H1 (cell line): ENCODE data around the gene FREM1. TPM values are rescaled to one million over a fixed set of nuclear protein-coding genes. Genes with fewer than 3 reads are reported as not detected.

Experiments
- CTCF ChIA-PET: fragments of 300-600 bp; sonication (Branson Sonifier 250); formaldehyde crosslinking; loops from one replicate; lab custom pipeline; 2021; ENCODE audit not compliant: partially characterized antibody; lab: Charles Lee
- POLR2A ChIA-PET: fragments of 300-600 bp; sonication (Branson Sonifier 250); formaldehyde crosslinking; loops from one replicate; lab custom pipeline; 2021; ENCODE audit warnings: inconsistent platforms; ENCODE audit not compliant: partially characterized antibody; lab: Charles Lee
- DNase-seq, 2 experiments: peaks; one replicate each; pipeline versions ENCODE4 v3.0.0 to v3.0.0-alpha.2; 2010 to 2022; ENCODE audit warnings: low spot score in 2 of 2, low read depth in 1 of 2, mixed read lengths in 1 of 2
- FAIRE-seq: peaks from 2 replicates; lab custom pipeline; 2011; peaks lifted over from hg19 to GRCh38; lab: Jason Lieb, UNC
- H2AFZ ChIP-seq: 2 replicates; pipeline ENCODE4 v1.8.1; 2012; ENCODE audit warnings: low read length, inconsistent platforms
- H2AK5ac ChIP-seq: 2 replicates; pipeline ENCODE4 v1.6.1; 2013; ENCODE audit warnings: low read depth, low read length
- H2BK120ac ChIP-seq: replicated peaks from 2 replicates; pipeline ENCODE3; 2013; ENCODE audit warnings: low read depth, low read length, inconsistent platforms
- H2BK12ac ChIP-seq: 2 replicates; pipeline ENCODE4 v1.6.1; 2013; ENCODE audit warnings: low read depth, low read length
- H2BK15ac ChIP-seq: 2 replicates; pipeline ENCODE4 v1.6.1; 2013; ENCODE audit warnings: low read length
- H2BK20ac ChIP-seq: 2 replicates; pipeline ENCODE4 v1.6.1; 2013; ENCODE audit warnings: low read length
- H2BK5ac ChIP-seq: 2 replicates; pipeline ENCODE4 v1.6.1; 2013; ENCODE audit warnings: low read depth, low read length
- H3K14ac ChIP-seq: 2 replicates; pipeline ENCODE4 v1.6.1; 2013; ENCODE audit warnings: inconsistent platforms; ENCODE audit not compliant: insufficient read length
- H3K18ac ChIP-seq: 2 replicates; pipeline ENCODE4 v1.6.1; 2013; ENCODE audit warnings: low read length; ENCODE audit errors: extremely low read depth
- H3K23ac ChIP-seq: 2 replicates; pipeline ENCODE4 v1.6.1; 2013; ENCODE audit warnings: inconsistent platforms; ENCODE audit not compliant: insufficient read length
- H3K23me2 ChIP-seq: 2 replicates; pipeline ENCODE4 v1.6.1; 2013; ENCODE audit warnings: low read depth, low read length
- H3K27ac ChIP-seq: 2 replicates; pipeline ENCODE4 v1.6.1; 2011; ENCODE audit warnings: low read depth, low read length, inconsistent platforms
- H3K27me3 ChIP-seq, 4 experiments: replicated peaks in 1 of 4; 1 replicate in 1 of 4; 2 replicates in 3 of 4; pipeline versions ENCODE4 v1.6.1 to v1.8.1; 2011 to 2013; ENCODE audit warnings: low read length in 3 of 4, mild to moderate bottlenecking in 3 of 4, inconsistent platforms in 2 of 4, mixed read lengths in 2 of 4, moderate library complexity in 1 of 4; ENCODE audit not compliant: control insufficient read depth in 3 of 4, insufficient read depth in 3 of 4; ENCODE audit errors: extremely low read depth in 1 of 4
- H3K36me3 ChIP-seq, 4 experiments: 2 replicates each; pipeline versions ENCODE4 v1.6.1 to v1.8.1; 2011 to 2013; ENCODE audit warnings: mild to moderate bottlenecking in 4 of 4, low read length in 3 of 4, moderate library complexity in 2 of 4, control low read depth in 1 of 4, inconsistent platforms in 1 of 4; ENCODE audit not compliant: insufficient read depth in 4 of 4, control insufficient read depth in 2 of 4
- H3K4ac ChIP-seq: replicated peaks from 2 replicates; pipeline ENCODE3; 2013; ENCODE audit warnings: low read length, low read depth, mixed read lengths, inconsistent platforms; ENCODE audit not compliant: insufficient read length
- H3K4me1 ChIP-seq, 4 experiments: replicated peaks in 1 of 4; 1 replicate in 1 of 4; 2 replicates in 3 of 4; pipeline versions ENCODE4 v1.6.1 to v1.8.1; 2011 to 2013; ENCODE audit warnings: low read length in 3 of 4, inconsistent platforms in 2 of 4, mixed read lengths in 1 of 4; ENCODE audit not compliant: insufficient read depth in 4 of 4, control insufficient read depth in 3 of 4
- H3K4me2 ChIP-seq, 2 experiments: 2 replicates each; pipeline versions ENCODE4 v1.6.1 to v1.8.1; 2011 to 2013; ENCODE audit warnings: low read depth in 2 of 2, low read length in 2 of 2, control low read depth in 1 of 2, inconsistent platforms in 1 of 2, mild to moderate bottlenecking in 1 of 2; ENCODE audit not compliant: insufficient read depth in 1 of 2
- H3K4me3 ChIP-seq, 4 experiments: fragments of 200-600, 300-600 bp in 1 of 4; sonication (generic), shearing (Covaris generic), sonication (Bioruptor Twin) in 1 of 4; 2 replicates each; pipeline versions ENCODE4 v1.5.1 to v1.8.1; 2011 to 2016; ENCODE audit warnings: low read length in 4 of 4, low read depth in 3 of 4, control low read depth in 2 of 4, inconsistent platforms in 2 of 4, mild to moderate bottlenecking in 2 of 4, mixed read lengths in 1 of 4, moderate library complexity in 1 of 4; ENCODE audit not compliant: insufficient read depth in 2 of 4; ENCODE audit errors: extremely low read depth in 1 of 4
- H3K56ac ChIP-seq: replicated peaks from 2 replicates; pipeline ENCODE3; 2013; ENCODE audit warnings: low read depth, mild to moderate bottlenecking, mixed read lengths, low read length, inconsistent platforms; ENCODE audit not compliant: insufficient read length
- H3K79me1 ChIP-seq: 2 replicates; pipeline ENCODE4 v1.6.1; 2013; ENCODE audit warnings: low read depth, low read length, control low read depth
- H3K79me2 ChIP-seq, 2 experiments: 2 replicates each; pipeline versions ENCODE4 v1.6.1 to v1.8.1; 2012 to 2013; ENCODE audit warnings: low read length in 2 of 2, mild to moderate bottlenecking in 2 of 2, inconsistent platforms in 1 of 2; ENCODE audit not compliant: insufficient read depth in 2 of 2, control insufficient read depth in 1 of 2
- H3K9ac ChIP-seq, 4 experiments: replicated peaks in 1 of 4; 1 replicate in 1 of 4; 2 replicates in 3 of 4; pipeline versions ENCODE4 v1.6.1 to v1.8.1; 2011 to 2013; ENCODE audit warnings: low read depth in 3 of 4, low read length in 3 of 4, control low read depth in 2 of 4, mild to moderate bottlenecking in 2 of 4, moderate library complexity in 2 of 4, inconsistent platforms in 1 of 4; ENCODE audit errors: extremely low read depth in 1 of 4
- H3K9me3 ChIP-seq, 2 experiments: 2 replicates each; pipeline versions ENCODE4 v1.6.1 to v1.8.1; 2012 to 2013; ENCODE audit warnings: mild to moderate bottlenecking in 2 of 2, moderate library complexity in 2 of 2, control low read depth in 1 of 2, inconsistent platforms in 1 of 2, low read depth in 1 of 2, low read length in 1 of 2, mixed read lengths in 1 of 2; ENCODE audit not compliant: insufficient read depth in 2 of 2
- H4K20me1 ChIP-seq, 2 experiments: replicated peaks in 1 of 2; 2 replicates each; pipeline versions ENCODE3 to v1.8.1; 2011 to 2013; ENCODE audit warnings: inconsistent platforms in 2 of 2, low read length in 2 of 2, mild to moderate bottlenecking in 1 of 2; ENCODE audit not compliant: insufficient read depth in 2 of 2, control insufficient read depth in 1 of 2
- H4K5ac ChIP-seq: 2 replicates; pipeline ENCODE4 v1.6.1; 2013; ENCODE audit warnings: low read length, low read depth, mixed read lengths, inconsistent platforms; ENCODE audit not compliant: insufficient read length
- H4K8ac ChIP-seq: 2 replicates; pipeline ENCODE4 v1.8.0; 2013; ENCODE audit warnings: mild to moderate bottlenecking, moderate library complexity, low read length, inconsistent platforms; ENCODE audit not compliant: insufficient read depth; ENCODE audit errors: extremely low read depth
- H4K91ac ChIP-seq: replicated peaks from 2 replicates; pipeline ENCODE3; 2013; ENCODE audit warnings: low read length, mixed read lengths, inconsistent platforms; ENCODE audit not compliant: insufficient read length
- ASH2L ChIP-seq: fragments of 200-600, 300-600 bp; sonication (generic); IDR thresholded peaks from one replicate; pipeline ENCODE4 v1.7.1; 2017; ENCODE audit warnings: low read length
- BRCA1 ChIP-seq: IDR thresholded peaks from 2 replicates; pipeline ENCODE4 v1.6.1; 2012; ENCODE audit warnings: low read depth, low read length, improper control_type of control experiment
- FOSL1 ChIP-seq: IDR thresholded peaks from 2 replicates; pipeline ENCODE4 v1.6.1; 2011; ENCODE audit warnings: mild to moderate bottlenecking, low read depth, low read length, moderate library complexity; ENCODE audit not compliant: insufficient read depth
- GABPA ChIP-seq: IDR thresholded peaks from 2 replicates; pipeline ENCODE4 v1.6.1; 2011; ENCODE audit warnings: mild to moderate bottlenecking, low read length, moderate library complexity, borderline replicate concordance; ENCODE audit not compliant: insufficient read depth
- KDM4A ChIP-seq: IDR thresholded peaks from one replicate; pipeline ENCODE4 v1.7.1; 2012; ENCODE audit warnings: low read depth, mild to moderate bottlenecking, moderate library complexity, low read length, inconsistent platforms; ENCODE audit not compliant: severe bottlenecking
- RBBP5 ChIP-seq: IDR thresholded peaks from 2 replicates; pipeline ENCODE4 v1.7.1; 2012; ENCODE audit warnings: low read depth, mild to moderate bottlenecking, inconsistent platforms, low read length, moderate library complexity, borderline replicate concordance
- RNF2 ChIP-seq: fragments of 200-900, 300-1000 bp; sonication (generic); IDR thresholded peaks from 2 replicates; pipeline ENCODE4 v1.7.1; 2016; ENCODE audit warnings: borderline replicate concordance, low read depth, mild to moderate bottlenecking, antibody characterized with exemption, low read length; ENCODE audit not compliant: poor library complexity, severe bottlenecking; ENCODE audit errors: missing control alignments
- SP4 ChIP-seq: IDR thresholded peaks from 2 replicates; pipeline ENCODE4 v1.6.1; 2012; ENCODE audit warnings: low read length, inconsistent platforms
- TBP ChIP-seq: IDR thresholded peaks from 2 replicates; pipeline ENCODE4 v1.6.1; 2011; ENCODE audit warnings: low read depth, low read length, improper control_type of control experiment
- TCF12 ChIP-seq: IDR thresholded peaks from 2 replicates; pipeline ENCODE4 v1.6.1; 2011; ENCODE audit warnings: low read depth, mild to moderate bottlenecking, low read length
- polyA plus RNA-seq, 7 experiments: library from polyadenylated mRNA; depleted of rRNA in 3 of 7; stranded (reverse) in 5 of 7; unstranded in 2 of 7; fragments of >200 nt in 5 of 7; fragments of 200-250 nt in 2 of 7; gene quantifications; 1 replicate in 5 of 7; 2 replicates in 1 of 7; 4 replicates in 1 of 7; pipeline versions ENCODE4 v1.2.1 to v1.2.3, GENCODE V29; 2011 to 2013; ENCODE audit warnings: missing spikeins in 2 of 7, mixed read lengths in 2 of 7
- total RNA-seq: library from RNA; stranded (reverse); fragmentation: NEBNext Ultra II Directional; extraction: Animal tissue kit (Norgen Biotek cat#: 25700); gene quantifications from 2 replicates; pipeline ENCODE4 v1.2.1, GENCODE V29; 2021
- TF ChIP-seq, protein P1 (sequence below): IDR thresholded peaks from 2 replicates; pipeline ENCODE4 v1.6.1; 2012; ENCODE audit warnings: inconsistent platforms
- TF ChIP-seq, protein P2 (sequence below): IDR thresholded peaks from 2 replicates; pipeline ENCODE4 v1.6.1; 2011; ENCODE audit warnings: low read length, improper control_type of control experiment
- TF ChIP-seq, protein P3 (sequence below): IDR thresholded peaks from 2 replicates; pipeline ENCODE4 v1.6.1; 2012; ENCODE audit warnings: inconsistent platforms

FREM1 gene
- total and polyA plus RNA-seq, 2 of the 8 experiments (the other 6 are each of a cell fraction or from before 2014, with no cell fraction given): 2.6 to 3.1 TPM

DNA sequence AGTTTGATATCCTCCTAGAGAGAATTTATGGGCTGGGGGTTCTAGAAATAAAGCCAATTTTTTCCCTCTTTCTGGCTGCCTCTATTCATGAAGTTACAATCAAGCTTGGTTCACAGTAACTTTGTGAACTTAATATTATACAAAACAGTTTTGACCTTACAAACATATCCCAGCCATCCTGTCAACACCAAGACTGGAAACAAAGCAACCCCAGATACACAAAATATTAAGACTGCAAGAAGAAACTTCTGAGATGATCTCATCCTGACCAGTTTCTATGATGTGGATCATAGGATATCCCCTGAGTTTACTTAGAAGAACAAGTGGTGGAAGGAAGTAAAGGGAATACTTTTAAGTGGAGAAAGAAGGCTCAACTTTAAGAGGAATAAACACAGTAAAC is 159.4 kb downstream of the FREM1 start:
- no peaks in the 10 kb centered on the region for H3K27me3 ChIP-seq

More for the DNA sequence above, 159.4 kb downstream of the FREM1 start:
- Histone ChIP-seq H4K5ac (no peak overlapping the region), H4K8ac (no peak overlapping the region), H2AFZ (no peak overlapping the region), H2BK5ac (no peak overlapping the region), H3K23ac (no peak overlapping the region), H2BK20ac (no peak overlapping the region), H3K56ac (no peak overlapping the region), H2BK15ac (no peak overlapping the region), H2BK120ac (no peak overlapping the region), H3K23me2 (no peaks in the 10 kb centered on the region), H3K27ac (no peak overlapping the region), H3K4ac (no peak overlapping the region), H3K79me1 (no peaks in the 10 kb centered on the region), H2AK5ac (no peak overlapping the region), H3K36me3 (no peaks in the 10 kb centered on the region), H3K14ac (no peak overlapping the region), H3K4me3 (no peak overlapping the region), H3K79me2 (no peaks in the 10 kb centered on the region), H3K4me2 (no peak overlapping the region), H2BK12ac (no peak overlapping the region), H4K91ac (no peak overlapping the region), H3K18ac (no peak overlapping the region), H4K20me1 (no peaks in the 10 kb centered on the region), H3K4me1 (peaks cover 2 to 7% (median 3%) of the 10 kb centered on the region in 4 experiments; a peak in 3 of 7 replicates), H3K9me3 (no peaks in the 10 kb centered on the region), H3K9ac (no peak overlapping the region)
- CTCF ChIA-PET: interaction anchor here (0.7 to 2.6 kb wide), 9 partner anchors 11 to 287 kb away, joined by 3 to 17 read pairs (median 4); no protein-coding TSS in a partner anchor
- DNase-seq (no peak), FAIRE-seq (no peak)
- no peak for TF ChIP-seq RBBP5
- no peak for TF ChIP-seq KDM4A
- TF ChIP-seq, protein P1, sequence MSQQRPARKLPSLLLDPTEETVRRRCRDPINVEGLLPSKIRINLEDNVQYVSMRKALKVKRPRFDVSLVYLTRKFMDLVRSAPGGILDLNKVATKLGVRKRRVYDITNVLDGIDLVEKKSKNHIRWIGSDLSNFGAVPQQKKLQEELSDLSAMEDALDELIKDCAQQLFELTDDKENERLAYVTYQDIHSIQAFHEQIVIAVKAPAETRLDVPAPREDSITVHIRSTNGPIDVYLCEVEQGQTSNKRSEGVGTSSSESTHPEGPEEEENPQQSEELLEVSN: no peak
- no peak for TF ChIP-seq TBP
- no peak for TF ChIP-seq GABPA
- no peak for TF ChIP-seq RNF2
- TF ChIP-seq BRCA1: no peak
- no peak for TF ChIP-seq SP4
- TF ChIP-seq TCF12: no peak
- TF ChIP-seq, protein P2, sequence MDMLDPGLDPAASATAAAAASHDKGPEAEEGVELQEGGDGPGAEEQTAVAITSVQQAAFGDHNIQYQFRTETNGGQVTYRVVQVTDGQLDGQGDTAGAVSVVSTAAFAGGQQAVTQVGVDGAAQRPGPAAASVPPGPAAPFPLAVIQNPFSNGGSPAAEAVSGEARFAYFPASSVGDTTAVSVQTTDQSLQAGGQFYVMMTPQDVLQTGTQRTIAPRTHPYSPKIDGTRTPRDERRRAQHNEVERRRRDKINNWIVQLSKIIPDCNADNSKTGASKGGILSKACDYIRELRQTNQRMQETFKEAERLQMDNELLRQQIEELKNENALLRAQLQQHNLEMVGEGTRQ: no peak
- TF ChIP-seq, protein P3, sequence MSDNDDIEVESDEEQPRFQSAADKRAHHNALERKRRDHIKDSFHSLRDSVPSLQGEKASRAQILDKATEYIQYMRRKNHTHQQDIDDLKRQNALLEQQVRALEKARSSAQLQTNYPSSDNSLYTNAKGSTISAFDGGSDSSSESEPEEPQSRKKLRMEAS: no peak
- TF ChIP-seq FOSL1: no peak
- TF ChIP-seq ASH2L: no peak
- POLR2A ChIA-PET: no interaction called here
